NOMO-1 treated with DMSO at 0.1 percent for 48 hours (cell line): Measurements from ENCODE around the gene PLEKHH3.
"Not testable (repeated sequence)": the region's sequence is repeated elsewhere in the genome, so short reads cannot be mapped to it uniquely, and the experiment has no call there.

Source experiments
- DNase-seq: peaks from one replicate; lab custom pipeline; 2025; ENCODE audit not compliant: unreplicated experiment; lab: John Stamatoyannopoulos, UW

PLEKHH3 gene

GRCh38 chr17:42673266-42673884 lies 3.4 kb downstream of the PLEKHH3 start:
- no peak for DNase-seq

GRCh38 chr17:42672038-42672437 lies 4.8 kb downstream of the PLEKHH3 start:
- DNase-seq: no peak

- DNase-seq: no peak
Observed at GRCh38 chr17:42670789-42671657, 5.8 kb downstream of the PLEKHH3 start.

GRCh38 chr17:42669977-42670788 lies 6.6 kb downstream of the PLEKHH3 start:
- no peak for DNase-seq

GRCh38 chr17:42669705-42669976 lies 7.2 kb downstream of the PLEKHH3 start:
- DNase-seq: no peak

- no peak for DNase-seq
Observed at GRCh38 chr17:42667088-42667951, 9.5 kb downstream of the PLEKHH3 start.

- not testable (repeated sequence) for DNase-seq
Observed at GRCh38 chr17:42666126-42666525, 10.7 kb downstream of the PLEKHH3 start.

- DNase-seq: no peak
Observed at GRCh38 chr17:42665581-42666001, 11.2 kb downstream of the PLEKHH3 start.

GRCh38 chr17:42660692-42661345 lies 16.0 kb downstream of the PLEKHH3 start:
- DNase-seq: no peak

- not testable (repeated sequence) for DNase-seq
Observed at GRCh38 chr17:42659932-42660274, 16.9 kb downstream of the PLEKHH3 start.

GRCh38 chr17:42659079-42659931 lies 17.5 kb downstream of the PLEKHH3 start, which contains the start of gene TUBG2:
TSS of gene TUBG2 (plus strand) at chr17:42659284. CDS start at chr17:42659504, 220 bp downstream.
- DNase-seq: peak; percentile 44

GRCh38 chr17:42657824-42658588 lies 18.8 kb downstream of the PLEKHH3 start:
- no peak for DNase-seq

GRCh38 chr17:42655528-42655927 lies 21.3 kb downstream of the PLEKHH3 start:
- no peak for DNase-seq

GRCh38 chr17:42653179-42654124 lies 23.3 kb downstream of the PLEKHH3 start:
- DNase-seq: no peak

- peak; percentile 63 for DNase-seq
Observed at GRCh38 chr17:42651392-42651791, 25.4 kb downstream of the PLEKHH3 start.

- DNase-seq: no peak
Observed at GRCh38 chr17:42647778-42648177, 29.0 kb downstream of the PLEKHH3 start.

- DNase-seq: no peak
Observed at GRCh38 chr17:42642336-42642735, 34.5 kb downstream of the PLEKHH3 start.

GRCh38 chr17:42640121-42640520 lies 36.7 kb downstream of the PLEKHH3 start:
- DNase-seq: no peak
